OCI-LY1 (cell line): ENCODE data around the gene PGBD2.

Experiments used
- EZH2 ChIP-seq: fragments of 200-600 bp; sonication (generic), shearing (Covaris generic); IDR thresholded peaks from 2 replicates; pipeline ENCODE4 v1.8.0; 2017; ENCODE audit warnings: borderline replicate concordance, mixed run types, mild to moderate bottlenecking, antibody characterized with exemption, low read length, moderate library complexity, mixed read lengths
- TF ChIP-seq, protein P1 (sequence below): fragments of 200-600 bp; sonication (generic), shearing (Covaris generic); IDR thresholded peaks from 2 replicates; pipeline ENCODE4 v1.5.1; 2017; ENCODE audit warnings: mild to moderate bottlenecking, antibody characterized with exemption, low read length, moderate library complexity, mixed read lengths

DNA sequence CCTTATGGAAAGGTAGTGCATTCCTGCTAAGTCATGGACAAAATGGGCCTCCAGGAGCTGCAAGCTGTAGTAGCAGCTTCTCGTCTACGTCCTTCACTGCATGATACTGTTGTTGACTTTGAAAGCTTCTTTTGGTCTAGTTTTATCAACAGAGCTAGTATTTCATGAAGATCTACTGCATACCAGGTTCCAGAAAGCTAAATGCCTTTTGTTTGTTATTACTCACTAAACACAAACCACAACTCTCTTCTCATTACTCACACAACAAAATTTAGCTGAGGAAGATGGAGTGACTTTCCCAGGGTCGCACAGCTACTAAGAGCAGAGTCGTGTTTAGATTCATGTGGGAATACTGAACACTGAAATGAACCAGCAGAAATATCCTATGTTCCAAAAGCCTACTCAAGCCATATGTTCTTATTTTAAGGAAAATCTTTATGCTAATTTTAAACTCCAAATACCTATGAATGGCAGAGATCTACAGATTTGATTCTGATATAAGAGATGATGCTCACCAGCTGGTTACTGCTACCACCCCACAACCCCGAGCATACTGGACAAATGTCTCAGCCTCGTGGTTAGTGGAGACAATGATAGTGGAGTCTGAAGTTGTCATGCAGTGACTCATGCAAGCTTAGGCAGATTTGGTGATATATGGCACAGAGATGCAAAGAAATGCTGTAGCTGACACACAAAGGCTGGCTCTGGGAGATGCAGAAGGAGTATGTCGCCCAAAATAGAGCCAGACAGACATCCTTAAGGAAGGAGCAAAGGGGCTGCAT lies 20.6 kb downstream of the PGBD2 start:
- TF ChIP-seq, protein P1, sequence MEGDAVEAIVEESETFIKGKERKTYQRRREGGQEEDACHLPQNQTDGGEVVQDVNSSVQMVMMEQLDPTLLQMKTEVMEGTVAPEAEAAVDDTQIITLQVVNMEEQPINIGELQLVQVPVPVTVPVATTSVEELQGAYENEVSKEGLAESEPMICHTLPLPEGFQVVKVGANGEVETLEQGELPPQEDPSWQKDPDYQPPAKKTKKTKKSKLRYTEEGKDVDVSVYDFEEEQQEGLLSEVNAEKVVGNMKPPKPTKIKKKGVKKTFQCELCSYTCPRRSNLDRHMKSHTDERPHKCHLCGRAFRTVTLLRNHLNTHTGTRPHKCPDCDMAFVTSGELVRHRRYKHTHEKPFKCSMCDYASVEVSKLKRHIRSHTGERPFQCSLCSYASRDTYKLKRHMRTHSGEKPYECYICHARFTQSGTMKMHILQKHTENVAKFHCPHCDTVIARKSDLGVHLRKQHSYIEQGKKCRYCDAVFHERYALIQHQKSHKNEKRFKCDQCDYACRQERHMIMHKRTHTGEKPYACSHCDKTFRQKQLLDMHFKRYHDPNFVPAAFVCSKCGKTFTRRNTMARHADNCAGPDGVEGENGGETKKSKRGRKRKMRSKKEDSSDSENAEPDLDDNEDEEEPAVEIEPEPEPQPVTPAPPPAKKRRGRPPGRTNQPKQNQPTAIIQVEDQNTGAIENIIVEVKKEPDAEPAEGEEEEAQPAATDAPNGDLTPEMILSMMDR = no peak
- TF ChIP-seq EZH2 = no peak
